ENCODE results near the gene TYW3.

DNA sequence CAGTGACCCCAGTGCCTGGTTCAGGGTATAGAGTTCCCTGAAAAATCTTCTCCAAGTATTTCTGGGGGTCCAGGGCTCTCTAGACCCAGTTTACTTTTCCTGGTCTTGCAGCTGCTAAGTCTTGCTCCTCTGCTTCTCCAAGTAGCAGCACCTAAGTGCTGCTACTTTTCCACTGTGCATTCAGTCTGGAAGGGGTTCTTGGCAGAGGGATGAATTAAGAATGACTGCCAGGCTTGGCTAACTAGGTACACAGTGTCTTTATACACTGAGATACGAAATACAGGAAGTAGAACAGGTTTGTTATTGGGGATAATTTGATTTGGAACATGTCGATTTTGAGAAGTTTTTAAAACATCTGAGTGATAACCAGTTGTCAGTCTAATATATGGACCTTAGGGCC, 35.1 kb upstream of the TYW3 start:
- TF ChIP-seq POLR2A (IDR thresholded peaks at IDR 0.05), result no peak
- TF ChIP-seq, protein P1, sequence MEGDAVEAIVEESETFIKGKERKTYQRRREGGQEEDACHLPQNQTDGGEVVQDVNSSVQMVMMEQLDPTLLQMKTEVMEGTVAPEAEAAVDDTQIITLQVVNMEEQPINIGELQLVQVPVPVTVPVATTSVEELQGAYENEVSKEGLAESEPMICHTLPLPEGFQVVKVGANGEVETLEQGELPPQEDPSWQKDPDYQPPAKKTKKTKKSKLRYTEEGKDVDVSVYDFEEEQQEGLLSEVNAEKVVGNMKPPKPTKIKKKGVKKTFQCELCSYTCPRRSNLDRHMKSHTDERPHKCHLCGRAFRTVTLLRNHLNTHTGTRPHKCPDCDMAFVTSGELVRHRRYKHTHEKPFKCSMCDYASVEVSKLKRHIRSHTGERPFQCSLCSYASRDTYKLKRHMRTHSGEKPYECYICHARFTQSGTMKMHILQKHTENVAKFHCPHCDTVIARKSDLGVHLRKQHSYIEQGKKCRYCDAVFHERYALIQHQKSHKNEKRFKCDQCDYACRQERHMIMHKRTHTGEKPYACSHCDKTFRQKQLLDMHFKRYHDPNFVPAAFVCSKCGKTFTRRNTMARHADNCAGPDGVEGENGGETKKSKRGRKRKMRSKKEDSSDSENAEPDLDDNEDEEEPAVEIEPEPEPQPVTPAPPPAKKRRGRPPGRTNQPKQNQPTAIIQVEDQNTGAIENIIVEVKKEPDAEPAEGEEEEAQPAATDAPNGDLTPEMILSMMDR (IDR thresholded peaks at IDR 0.05 in 4 of 5, conservative IDR thresholded peaks at IDR 0.05 in 1 of 5), result no peak

All from gastrocnemius medialis (tissue), 4 donors.